NCI-H1930 (cell line): Measurements from ENCODE around the gene ZNF562.
"Not testable (repeated sequence)": the region's sequence is repeated elsewhere in the genome, so short reads cannot be mapped to it uniquely, and the experiment has no call there.

ENCODE experiments used
- DNase-seq, 2 experiments: peaks; one replicate each; lab custom pipeline; 2025; lab: John Stamatoyannopoulos, UW

Gene ZNF562

DNA sequence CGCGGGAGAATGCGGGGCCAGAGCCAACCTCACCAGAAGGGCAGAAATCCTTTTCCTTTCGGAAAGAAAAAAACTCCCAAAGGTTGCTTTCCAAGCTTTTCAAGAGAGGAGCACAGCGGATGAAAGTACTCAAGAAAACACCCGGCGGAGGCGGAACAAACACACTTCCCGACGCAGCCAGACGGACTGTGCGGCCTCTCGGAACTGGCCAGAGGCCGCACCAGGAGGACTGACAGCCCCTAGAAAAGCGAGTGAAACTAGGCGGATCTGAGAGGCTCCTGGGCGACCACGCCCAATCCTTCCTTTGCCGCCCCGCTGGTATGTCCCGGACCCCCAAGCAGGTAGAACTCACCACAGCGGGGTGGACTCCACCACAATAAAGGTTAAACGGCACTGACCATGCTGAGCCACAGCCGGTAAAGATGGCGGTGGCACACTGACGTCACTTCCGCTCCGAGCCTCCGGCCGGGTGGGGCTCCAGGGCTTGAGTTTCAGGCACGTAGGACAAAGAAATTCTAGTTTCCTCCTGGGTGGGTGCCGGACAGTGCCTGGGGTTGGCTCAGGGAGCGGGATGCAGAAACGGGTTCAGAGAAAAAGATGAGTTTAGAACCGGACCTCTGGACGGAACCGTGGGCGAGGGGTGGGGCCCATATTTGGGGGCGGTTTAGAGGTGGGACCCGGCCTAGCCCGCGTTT is at the start of gene ZNF562:
Gene ZNF562 (minus strand): TSS at position 438 of the 695 bp plus-strand sequence. CDS start 14,356 bp downstream, outside the sequence.
- peak; percentile 48 to 72 for DNase-seq

DNA sequence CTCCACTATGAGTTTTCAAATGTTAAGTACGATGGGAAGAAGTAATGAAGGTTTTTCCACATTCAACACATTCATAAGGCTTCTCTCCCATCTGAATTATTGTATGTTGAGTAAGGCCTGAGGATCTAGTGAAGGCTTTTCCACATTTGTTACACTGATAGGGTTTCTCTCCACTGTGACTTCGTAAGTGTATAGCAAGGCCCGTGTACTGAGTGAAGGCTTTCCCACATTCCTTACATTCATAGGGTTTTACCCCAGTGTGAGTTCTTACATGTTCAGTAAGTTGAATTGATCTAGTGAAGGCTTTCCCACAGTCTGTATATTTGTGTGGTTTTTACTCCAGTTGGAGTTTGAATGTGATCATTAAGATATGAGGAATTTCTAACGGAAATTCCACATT is 49.3 kb upstream of the ZNF562 start:
- no peak for DNase-seq

DNA sequence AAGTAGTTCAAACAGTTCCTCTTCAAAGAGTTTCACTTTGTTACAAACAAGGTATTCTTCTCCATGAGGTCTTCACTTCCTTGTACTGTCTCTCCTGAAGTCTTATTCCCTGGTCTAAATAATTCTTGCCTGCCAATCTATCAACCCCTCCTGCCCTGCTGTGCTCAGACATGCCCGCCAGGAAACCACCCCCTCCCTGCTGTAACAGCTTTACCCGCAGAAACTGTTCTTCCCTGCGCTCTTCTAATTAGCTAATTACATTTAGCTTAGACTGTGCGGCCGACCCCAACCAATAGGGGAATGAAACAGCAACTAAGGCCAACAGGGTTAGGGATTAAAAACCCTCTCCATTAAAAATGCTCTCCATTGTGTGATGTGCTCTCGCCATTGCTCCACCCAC is 47.0 kb upstream of the ZNF562 start:
- DNase-seq = no peak

DNA sequence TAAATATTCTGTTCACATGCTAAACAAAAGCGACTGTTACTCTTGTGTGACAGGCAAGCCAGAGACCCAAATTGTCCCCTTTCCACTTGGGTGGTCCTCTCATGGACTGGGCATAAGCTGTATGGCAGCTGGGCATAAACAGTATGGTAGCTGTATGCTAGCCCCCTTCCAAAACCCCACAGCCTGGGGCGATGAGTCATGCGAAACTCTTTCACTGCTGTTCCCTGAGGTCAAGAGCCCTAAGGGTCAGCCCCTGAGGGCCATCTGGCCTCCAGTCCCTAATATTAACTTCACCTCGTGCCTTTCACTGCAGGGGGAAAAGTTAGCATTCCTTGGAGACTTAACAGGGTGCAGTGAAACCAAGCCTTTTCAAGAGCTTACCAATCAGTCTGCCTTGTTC is 45.6 kb upstream of the ZNF562 start:
- no peak for DNase-seq

- DNase-seq = no peak
These were observed 36.9 kb upstream of the ZNF562 start for GRCh38 chr19:9711815-9712214.

DNA sequence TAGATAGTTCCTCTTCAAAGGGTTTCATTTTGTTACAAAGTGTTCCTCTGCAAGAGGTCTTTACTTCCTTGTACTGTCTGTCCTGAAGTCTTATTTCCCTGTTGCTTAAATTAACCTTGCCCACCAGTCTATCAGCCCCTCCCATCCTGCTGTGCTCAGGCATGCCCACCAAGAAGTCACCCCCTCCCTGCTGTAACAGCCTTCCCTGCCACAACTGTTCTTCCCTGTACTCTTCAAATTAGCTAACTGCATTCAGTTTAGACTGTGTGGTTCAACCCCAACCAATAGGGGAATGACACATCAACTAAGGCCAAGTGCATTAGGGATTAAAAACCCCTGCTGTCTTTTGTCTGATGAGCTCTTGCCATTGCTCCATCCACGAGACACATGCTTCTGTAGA is 34.4 kb upstream of the ZNF562 start:
- DNase-seq = no peak

GRCh38 chr19:9705836-9706235 is 30.9 kb upstream of the ZNF562 start:
- DNase-seq = no peak

DNA sequence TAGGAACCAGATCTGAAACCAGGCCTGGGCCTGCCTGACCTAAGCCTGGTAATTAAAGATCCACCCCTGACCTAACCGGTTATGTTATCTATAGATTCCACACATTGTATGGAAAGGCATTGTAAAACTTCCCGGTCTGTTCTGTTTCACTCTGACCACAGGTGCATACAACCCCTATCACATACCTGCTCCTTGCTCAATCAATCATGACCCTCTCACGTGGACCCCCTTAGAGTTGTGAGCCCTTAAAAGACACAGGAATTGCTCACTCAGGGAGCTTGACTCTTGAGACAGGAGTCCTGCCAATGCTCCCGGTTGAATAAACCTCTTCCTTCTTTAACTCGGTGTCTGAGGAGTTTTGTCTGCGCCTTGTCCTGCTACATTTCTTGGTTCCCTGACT is 27.3 kb upstream of the ZNF562 start:
- no peak for DNase-seq

DNA sequence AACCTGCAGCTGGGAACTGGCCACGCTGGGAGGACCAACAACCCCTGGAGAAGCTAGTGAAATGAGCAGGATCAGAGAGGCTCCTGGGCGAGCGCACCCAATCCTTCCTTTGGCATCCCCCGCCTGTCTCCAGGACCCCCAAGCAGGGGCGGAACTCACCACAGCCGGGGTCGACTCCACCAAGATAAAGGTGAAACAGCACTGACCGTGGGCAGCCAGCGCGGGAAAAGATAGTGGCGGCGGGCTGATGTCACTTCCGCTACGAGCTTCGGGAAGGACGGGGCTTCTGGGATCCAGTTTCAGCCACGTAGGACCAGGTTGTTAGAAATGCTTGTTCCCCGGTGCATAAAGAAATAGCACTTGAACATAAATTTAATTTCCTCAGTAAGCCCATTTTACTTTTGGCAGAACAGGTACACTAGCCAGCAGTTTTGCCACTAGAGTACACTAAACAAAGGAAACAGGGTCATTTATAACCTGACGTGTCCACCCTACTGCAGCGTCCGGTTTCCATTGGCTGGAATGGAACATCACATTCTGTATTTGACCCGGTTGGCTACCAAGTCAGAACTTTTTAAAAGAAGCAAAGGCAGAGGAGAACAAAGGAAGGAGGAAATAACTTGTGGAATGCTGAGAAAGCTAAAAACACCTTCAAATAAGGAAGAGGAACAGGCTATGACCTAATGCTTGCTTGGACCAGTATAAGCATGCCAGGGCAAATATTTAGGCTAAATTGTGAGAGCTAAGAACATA is 25.5 kb upstream of the ZNF562 start:
- DNase-seq = peak; percentile 0 to 8

DNA sequence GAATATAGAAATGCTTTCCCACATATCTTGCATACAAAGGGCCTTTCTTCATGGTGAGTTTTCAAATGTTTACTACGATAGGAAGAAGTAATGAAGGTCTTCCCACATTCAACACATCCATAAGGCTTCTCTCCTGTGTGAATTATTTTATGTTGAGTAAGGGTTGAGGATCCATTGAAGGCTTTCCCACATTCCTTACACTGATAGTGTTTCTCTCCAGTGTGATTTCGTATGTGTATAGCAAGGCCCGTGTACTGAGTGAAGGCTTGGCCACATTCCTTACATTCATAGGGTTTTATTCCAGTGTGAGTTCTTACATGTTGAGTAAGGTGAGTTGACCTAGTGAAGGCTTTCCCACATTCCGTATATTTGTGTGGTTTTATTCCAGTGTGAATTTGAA is 15.4 kb upstream of the ZNF562 start:
- DNase-seq = not testable (repeated sequence)

DNA sequence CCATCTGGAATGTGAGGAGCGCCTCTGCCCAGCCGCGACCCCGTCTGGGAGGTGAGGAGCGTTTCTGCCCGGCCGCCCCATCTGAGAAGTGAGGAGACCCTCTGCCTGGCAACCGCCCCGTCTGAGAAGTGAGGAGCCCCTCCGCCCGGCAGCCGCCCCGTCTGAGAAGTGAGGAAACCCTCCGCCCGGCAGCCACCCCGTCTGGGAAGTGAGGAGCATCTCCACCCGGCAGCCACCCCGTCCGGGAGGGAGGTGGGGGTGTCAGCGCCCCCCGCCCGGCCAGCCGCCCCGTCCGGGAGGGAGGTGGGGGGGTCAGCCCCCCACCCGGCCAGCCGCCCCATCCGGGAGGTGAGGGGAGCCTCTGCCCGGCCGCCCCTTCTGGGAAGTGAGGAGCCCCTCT is 5.1 kb upstream of the ZNF562 start:
- DNase-seq = not testable (repeated sequence)

- not testable (repeated sequence) for DNase-seq
These were observed 530 bp upstream of the ZNF562 start for GRCh38 chr19:9675358-9675901.

GRCh38 chr19:9673912-9674662 is 813 bp downstream of the ZNF562 start:
- no peak for DNase-seq

DNA sequence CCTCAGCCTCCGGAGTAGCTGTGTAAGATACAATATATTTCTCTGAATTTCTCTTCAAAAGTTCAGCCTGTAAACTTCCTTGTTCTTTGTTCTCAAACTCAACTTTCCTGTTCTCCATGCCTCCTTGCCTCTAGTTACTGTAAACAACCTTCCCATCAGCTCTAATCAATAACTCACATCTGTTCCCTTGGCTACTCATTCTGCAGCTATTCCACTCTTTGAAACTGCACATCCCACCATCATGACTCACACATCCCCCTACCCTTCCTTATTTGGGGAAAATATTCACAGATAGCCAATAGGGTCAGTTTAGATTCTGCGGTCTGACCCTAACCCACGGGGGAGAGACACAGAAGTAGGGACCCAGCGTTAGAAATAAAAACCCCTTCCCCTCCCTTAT is 2.0 kb downstream of the ZNF562 start:
- no peak for DNase-seq

DNA sequence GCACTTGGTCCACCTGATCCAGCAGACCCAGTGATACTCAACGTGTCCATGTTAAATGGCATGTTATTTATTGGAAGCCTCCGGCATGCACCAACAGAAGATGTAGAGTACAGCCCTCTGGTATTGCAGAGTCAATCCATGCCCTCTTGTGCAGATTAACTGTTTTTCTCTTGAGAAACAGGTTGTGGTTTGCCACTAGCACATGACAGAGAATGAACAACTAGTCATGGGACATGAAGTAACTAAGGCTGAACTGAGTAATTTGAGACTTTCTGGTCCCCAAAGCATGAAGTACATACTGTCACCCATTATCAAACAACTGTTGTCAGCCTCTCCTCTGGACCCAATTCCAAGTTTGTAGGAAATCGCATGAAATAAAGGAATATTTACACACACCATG is 3.2 kb downstream of the ZNF562 start:
- DNase-seq = no peak

GRCh38 chr19:9668544-9668943 is 6.4 kb downstream of the ZNF562 start:
- DNase-seq = no peak

DNA sequence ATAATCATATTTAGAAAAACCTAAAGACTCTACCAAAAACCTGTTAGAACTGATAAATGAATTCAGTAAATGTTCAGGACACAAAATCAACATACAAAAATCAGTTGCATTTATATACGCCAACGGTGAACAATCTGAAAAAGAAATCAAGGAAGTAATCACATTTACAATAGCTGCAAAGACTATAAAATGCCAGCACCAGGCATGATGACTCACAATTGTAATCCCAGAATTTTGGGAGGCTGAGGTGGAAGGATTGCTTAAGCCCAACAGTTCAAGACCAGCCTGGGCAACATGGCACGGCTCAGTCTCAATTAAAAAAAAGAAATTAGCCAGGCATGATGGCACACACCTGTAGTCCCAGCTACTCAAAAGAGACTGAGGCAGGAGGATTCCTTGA is 7.0 kb downstream of the ZNF562 start:
- DNase-seq = no peak

- no peak for DNase-seq
These were observed 16.1 kb downstream of the ZNF562 start for GRCh38 chr19:9658769-9659168.

DNA sequence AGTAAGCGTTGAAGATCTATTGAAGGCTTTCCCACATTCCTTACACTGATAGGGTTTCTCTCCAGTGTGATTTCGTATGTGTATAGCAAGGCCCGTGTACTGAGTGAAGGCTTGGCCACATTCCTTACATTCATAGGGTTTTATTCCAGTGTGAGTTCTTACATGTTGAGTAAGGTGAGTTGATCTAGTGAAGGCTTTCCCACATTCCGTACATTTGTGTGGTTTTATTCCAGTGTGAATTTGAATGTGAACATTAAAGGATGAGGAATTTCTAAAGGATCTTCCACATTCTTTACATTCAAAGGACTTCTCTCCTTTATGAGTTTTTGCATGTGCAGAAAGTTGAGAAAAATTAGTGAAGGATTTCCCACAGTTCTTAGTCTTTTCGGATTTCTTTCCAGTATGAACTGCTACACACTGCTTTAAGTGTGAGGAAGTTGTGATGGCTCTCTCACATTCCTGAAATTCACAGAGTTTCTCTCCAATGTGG is 21.8 kb downstream of the ZNF562 start:
- not testable (repeated sequence) for DNase-seq

DNA sequence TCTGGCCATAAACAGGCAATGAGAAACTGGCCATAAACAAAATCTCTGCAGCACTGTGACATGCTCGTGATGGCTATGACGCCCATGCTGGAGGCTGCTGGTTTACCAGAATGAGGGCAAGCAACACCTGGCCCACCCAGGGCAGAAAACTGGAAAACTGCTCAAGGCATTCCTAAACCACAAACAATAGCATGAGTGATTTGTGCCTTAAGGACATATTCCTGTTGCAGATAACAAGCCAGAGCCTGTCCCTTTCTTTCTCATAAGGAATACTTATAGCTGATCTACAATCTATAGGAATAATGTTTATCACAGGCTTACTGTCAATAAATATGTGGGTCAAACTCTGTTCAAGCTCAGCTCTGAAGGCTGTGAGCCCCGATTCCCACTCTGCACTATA is 23.4 kb downstream of the ZNF562 start:
- DNase-seq = not testable (repeated sequence)

- DNase-seq = no peak
These were observed 24.6 kb downstream of the ZNF562 start for GRCh38 chr19:9650345-9650744.

DNA sequence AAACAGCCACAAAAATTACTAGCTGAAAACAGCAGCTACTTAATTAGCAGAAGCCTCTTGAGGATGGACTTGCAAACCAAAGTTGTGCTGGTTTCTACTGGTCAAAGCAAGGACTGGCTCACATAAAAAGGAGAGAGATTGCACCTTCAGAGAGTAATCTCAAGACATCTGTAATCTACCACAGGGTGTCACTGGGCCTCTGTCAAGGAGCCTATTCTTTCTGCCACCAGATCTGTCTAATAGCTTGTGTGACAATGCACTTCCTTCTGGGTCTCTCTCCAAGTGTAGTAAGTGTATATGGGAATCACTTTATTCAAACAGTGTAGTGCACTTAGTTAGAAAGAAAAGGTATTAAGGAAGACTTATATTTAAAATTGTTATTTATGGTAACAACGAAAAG is 29.4 kb downstream of the ZNF562 start:
- no peak for DNase-seq
